HG02884 (cell line): ENCODE data around the gene CAND1.

Experiments
- ATAC-seq: cut with Tn5 transposase; IDR thresholded peaks from one replicate; pipeline ENCODE4 v1.9.1; 2021; ENCODE audit warnings: mild to moderate bottlenecking, moderate library complexity; ENCODE audit not compliant: unreplicated experiment

Gene CAND1

DNA sequence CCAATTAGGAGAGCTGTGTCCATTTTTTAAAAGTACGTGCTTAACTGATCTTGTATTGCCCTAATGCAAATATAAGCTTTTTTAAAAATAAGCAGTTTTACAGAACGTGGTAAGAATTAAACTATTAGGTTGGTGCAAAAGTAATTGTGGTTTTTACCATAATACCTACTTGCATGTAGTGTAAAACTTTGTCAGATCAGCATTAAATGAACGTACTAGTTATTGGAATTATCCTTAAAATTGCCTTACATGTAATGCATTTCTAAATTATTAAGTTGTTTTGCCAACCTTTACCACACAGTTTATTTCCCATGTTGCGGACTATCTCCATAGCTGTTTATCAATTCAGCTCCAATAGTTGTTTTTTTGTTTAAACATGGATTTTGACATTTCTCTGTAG, 10.9 kb downstream of the CAND1 start:
- no peak for ATAC-seq

GRCh38 chr12:67280572-67280971, 11.4 kb downstream of the CAND1 start:
- no peak for ATAC-seq

- no peak for ATAC-seq
Measured at GRCh38 chr12:67284561-67284960, 15.4 kb downstream of the CAND1 start.

- ATAC-seq = no peak
Measured at GRCh38 chr12:67286257-67286656, 17.1 kb downstream of the CAND1 start.

- no peak for ATAC-seq
Measured at GRCh38 chr12:67287311-67287710, 18.2 kb downstream of the CAND1 start.

GRCh38 chr12:67288561-67288960, 19.4 kb downstream of the CAND1 start:
- no peak for ATAC-seq

- no peak for ATAC-seq
Measured at GRCh38 chr12:67290378-67290777, 21.2 kb downstream of the CAND1 start.

GRCh38 chr12:67299526-67299925, 30.4 kb downstream of the CAND1 start:
- no peak for ATAC-seq

DNA sequence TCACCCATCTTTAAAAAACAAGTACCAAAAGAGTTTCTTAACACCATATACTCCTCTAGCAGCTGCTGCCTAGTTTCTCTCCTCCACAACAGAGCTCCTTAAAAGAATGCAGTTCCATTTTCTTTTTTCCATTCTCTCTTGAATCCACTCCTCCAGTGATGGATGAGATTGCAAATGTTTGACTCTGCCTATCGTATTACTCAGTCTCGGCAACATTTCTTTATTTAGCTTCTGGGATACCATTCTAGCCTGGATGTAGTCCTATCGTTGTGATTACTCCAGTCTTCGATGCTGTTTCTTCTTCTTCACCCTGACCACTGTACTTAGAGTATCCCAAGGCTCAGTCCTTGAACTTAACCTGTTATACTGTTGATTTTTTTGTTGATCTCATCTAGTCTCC, 30.8 kb downstream of the CAND1 start:
- no peak for ATAC-seq

- ATAC-seq = no peak
Measured at GRCh38 chr12:67302162-67302561, 33.0 kb downstream of the CAND1 start.

DNA sequence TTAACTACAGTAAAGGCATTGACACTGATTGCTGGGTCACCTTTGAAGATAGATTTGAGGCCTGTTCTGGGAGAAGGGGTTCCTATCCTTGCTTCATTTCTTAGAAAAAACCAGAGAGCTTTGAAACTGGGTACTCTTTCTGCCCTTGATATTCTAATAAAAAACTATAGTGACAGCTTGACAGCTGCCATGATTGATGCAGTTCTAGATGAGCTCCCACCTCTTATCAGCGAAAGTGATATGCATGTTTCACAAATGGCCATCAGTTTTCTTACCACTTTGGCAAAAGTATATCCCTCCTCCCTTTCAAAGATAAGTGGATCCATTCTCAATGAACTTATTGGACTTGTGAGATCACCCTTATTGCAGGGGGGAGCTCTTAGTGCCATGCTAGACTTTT, 36.4 kb downstream of the CAND1 start:
- no peak for ATAC-seq

- no peak for ATAC-seq
Measured at GRCh38 chr12:67306712-67307111, 37.6 kb downstream of the CAND1 start.

- ATAC-seq = no peak
Measured at GRCh38 chr12:67315661-67316060, 46.5 kb downstream of the CAND1 start.

DNA sequence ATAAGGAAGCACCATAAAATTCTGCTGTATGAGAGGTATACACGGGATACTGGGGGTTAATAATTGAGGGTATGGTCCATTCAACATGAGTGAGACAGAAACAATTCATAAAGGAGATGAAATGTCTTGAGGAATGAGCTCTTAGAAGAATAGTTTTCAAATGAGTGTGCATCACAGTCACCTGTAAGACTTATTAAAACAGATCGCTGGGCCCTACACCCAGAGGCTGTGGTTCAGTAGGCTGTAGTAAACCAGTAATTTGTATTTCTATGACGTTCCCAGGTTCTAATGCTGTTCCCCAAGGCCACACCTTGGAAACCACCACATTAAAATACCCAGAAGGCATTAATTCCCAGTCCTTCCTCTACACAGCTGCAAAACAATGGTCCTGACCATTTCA, 49.6 kb downstream of the CAND1 start:
- no peak for ATAC-seq

DNA sequence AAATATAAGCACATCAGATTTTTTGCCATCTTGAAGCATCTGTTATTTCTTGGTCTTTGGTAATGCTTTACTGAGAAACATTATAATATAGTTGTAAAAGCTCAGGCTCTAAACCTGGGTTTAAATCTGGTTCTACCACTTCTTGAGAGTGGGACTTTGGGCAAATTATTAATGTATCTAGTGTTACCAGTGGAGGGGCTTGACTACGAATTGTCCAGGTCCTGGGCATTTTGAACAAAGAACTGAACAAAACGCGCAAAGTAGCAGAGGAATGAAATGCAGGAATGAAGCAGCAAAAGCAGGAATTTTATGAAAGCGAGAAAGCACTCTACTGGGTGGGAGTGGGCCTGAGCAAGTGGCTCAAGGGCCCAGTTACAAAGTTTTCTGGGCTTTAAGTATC, 50.8 kb downstream of the CAND1 start:
- ATAC-seq = no peak

DNA sequence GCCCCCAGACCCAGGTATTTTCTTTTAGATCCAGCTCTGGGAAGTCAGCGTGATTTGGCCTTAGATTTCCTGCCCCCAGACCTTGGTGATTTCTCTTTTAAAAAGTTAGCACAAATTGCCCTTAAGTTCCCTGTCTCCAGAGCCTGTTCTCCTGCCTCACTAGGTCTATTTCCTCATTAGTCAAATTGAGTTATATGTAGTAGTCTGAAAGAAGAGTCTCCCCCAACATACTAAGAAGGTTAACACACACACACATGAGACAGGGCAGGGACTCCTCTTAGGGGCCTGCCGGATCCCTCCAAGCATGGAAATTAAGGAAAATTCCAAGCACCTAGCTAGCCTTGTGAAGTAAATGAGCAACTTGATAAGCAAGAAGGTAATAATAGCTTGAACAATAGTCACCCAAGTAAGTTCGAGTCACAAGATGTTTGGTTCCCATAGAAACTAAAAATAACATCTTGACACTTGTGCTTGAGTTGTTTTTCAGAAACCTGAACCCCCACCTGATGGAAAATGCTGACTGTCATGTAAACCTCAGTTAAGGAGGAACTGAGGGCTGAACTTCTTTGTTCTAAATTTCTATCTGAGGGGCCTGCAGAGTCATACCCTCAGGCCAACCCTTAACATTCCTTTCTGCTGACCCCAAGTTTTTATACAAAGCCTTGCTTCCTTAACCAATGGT, 51.6 kb downstream of the CAND1 start:
- ATAC-seq = no peak

GRCh38 chr12:67322580-67322979, 53.4 kb downstream of the CAND1 start:
- ATAC-seq = no peak

DNA sequence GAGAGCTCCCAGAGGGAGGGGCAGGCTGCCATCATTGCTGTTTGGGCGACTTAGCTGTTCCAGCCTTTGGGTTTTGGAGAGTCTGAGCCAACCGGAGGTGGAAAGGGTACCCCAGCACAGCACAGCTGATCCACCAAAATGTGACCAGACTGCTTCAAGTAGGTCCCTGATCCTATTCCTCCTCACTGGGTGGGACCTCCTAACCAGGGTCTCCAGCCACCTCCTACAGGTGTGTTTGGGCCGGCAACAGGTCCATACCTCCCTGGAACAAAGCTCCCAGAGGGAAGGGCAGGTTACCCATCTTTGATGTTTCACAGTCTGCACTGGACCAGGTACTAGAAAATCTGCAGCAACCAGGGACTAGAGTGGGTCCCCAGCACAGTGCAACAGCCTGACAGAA, 53.8 kb downstream of the CAND1 start:
- ATAC-seq = no peak

DNA sequence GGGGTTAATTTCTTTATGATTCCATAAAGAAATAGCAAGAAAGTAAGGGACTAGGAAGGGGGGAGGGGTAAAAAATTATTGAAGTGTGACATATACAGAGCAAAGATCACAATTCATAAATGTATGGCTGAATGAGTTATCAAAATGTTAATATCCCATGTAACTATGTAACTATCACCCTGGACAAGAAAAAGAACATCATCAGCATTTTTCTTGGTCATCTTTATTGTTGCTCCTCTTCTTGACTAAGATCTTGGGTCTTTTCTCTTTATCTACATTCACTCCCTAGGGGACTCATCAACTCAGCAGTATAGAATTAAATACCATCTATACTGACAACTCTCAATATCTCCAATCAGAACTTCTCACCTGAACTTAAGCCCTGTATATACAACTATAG, 57.5 kb downstream of the CAND1 start:
- ATAC-seq = no peak

- no peak for ATAC-seq
Measured at GRCh38 chr12:67327466-67327865, 58.3 kb downstream of the CAND1 start.

- no peak for ATAC-seq
Measured at GRCh38 chr12:67331123-67331522, 62.0 kb downstream of the CAND1 start.

- no peak for ATAC-seq
Measured at GRCh38 chr12:67331828-67332227, 62.7 kb downstream of the CAND1 start.

DNA sequence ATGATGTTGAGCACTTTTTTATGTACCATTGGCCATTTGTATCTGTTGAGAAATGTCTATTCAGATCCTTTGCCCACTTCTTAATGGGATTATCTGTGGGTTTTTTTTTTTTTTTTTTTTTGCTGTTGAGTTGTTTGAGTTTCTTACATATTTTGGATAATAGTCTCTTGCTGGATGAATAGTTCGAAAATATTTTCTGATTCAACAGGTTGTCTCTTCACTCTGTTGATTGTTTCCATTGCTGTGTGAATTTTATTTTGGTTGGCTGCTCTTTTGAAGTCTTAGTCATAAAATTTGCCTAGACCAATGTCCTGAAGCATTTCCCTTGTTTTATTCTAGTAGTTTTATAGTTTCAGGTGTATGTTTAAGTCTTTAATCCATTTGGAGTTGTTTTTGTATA, 64.5 kb downstream of the CAND1 start:
- no peak for ATAC-seq
